ENCODE results near the gene ROCK1.

GRCh38 chr18:20963027-20963426 lies 148.6 kb downstream of the ROCK1 start:
- TF ChIP-seq TAF1 (IDR thresholded peaks at IDR 0.05; ENCODE audit: borderline replicate concordance, low read depth, low read length) (no peak), POLR2AphosphoS5 (IDR thresholded peaks at IDR 0.05; ENCODE audit: low read depth, low read length) (no peak), POLR2A (IDR thresholded peaks at IDR 0.05; ENCODE audit: low read depth, low read length) (no peak)
